GM18951 (cell line): Measurements from ENCODE around the gene DUSP11.
"Not testable (repeated sequence)": the region's sequence is repeated elsewhere in the genome, so short reads cannot be mapped to it uniquely, and the experiment has no call there.

Experiments used
- POLR2A ChIP-seq: IDR thresholded peaks from 4 replicates; pipeline ENCODE4 v1.6.1; 2011; ENCODE audit warnings: mild to moderate bottlenecking; ENCODE audit not compliant: insufficient read length, insufficient read depth; ENCODE audit errors: extremely low read depth
- in situ Hi-C: fragments of 300-500 bp; cut with MboI; formaldehyde crosslinking; loops from one replicate; pipeline ENCODE4 v1.12.0; 2022; ENCODE audit warnings: low sequenced_read_pairs, mixed read lengths, inconsistent platforms; ENCODE audit not compliant: unreplicated experiment

Gene DUSP11

GRCh38 chr2:73811878-73812277, 32.0 kb upstream of the DUSP11 start:
- in situ Hi-C loops = no loop called here

GRCh38 chr2:73783883-73784282, 4.0 kb upstream of the DUSP11 start, which contains the start of gene C2orf78:
Gene C2orf78 (plus strand): TSS chr2:73784183. CDS start chr2:73784310, 127 bp downstream.
- in situ Hi-C loops = not testable (repeated sequence)

More at GRCh38 chr2:73811878-73812277, 32.0 kb upstream of the DUSP11 start:
- no peak for TF ChIP-seq POLR2A

GRCh38 chr2:73783402-73783801, 3.5 kb upstream of the DUSP11 start:
- in situ Hi-C loops = not testable (repeated sequence)

GRCh38 chr2:73780237-73780582, 307 bp upstream of the DUSP11 start:
- no peak for TF ChIP-seq POLR2A
- in situ Hi-C loops = no loop called here

- in situ Hi-C loops = not testable (repeated sequence)
These were observed 936 bp downstream of the DUSP11 start for GRCh38 chr2:73778867-73779466.

GRCh38 chr2:73776869-73777519, 2.9 kb downstream of the DUSP11 start:
- in situ Hi-C loops = no loop called here
- TF ChIP-seq POLR2A = no peak

- in situ Hi-C loops = no loop called here
- TF ChIP-seq POLR2A = no peak
These were observed 3.5 kb downstream of the DUSP11 start for GRCh38 chr2:73776381-73776780.

GRCh38 chr2:73772819-73773218, 7.1 kb downstream of the DUSP11 start:
- in situ Hi-C loops = no loop called here

GRCh38 chr2:73770725-73771124, 9.2 kb downstream of the DUSP11 start:
- no peak for TF ChIP-seq POLR2A
- in situ Hi-C loops = no loop called here

More at GRCh38 chr2:73772819-73773218, 7.1 kb downstream of the DUSP11 start:
- TF ChIP-seq POLR2A = no peak

- in situ Hi-C loops = no loop called here
- TF ChIP-seq POLR2A = no peak
These were observed 12.9 kb downstream of the DUSP11 start for GRCh38 chr2:73766994-73767393.

GRCh38 chr2:73766349-73766748, 13.6 kb downstream of the DUSP11 start:
- TF ChIP-seq POLR2A = no peak
- in situ Hi-C loops = no loop called here

- in situ Hi-C loops = no loop called here
- TF ChIP-seq POLR2A = no peak
These were observed 15.0 kb downstream of the DUSP11 start for GRCh38 chr2:73764945-73765344.

- TF ChIP-seq POLR2A = no peak
- in situ Hi-C loops = no loop called here
These were observed 17.3 kb downstream of the DUSP11 start for GRCh38 chr2:73762571-73762970.

GRCh38 chr2:73759904-73760303, 20.0 kb downstream of the DUSP11 start:
- in situ Hi-C loops = no loop called here
- no peak for TF ChIP-seq POLR2A

- no peak for TF ChIP-seq POLR2A
- in situ Hi-C loops = no loop called here
These were observed 20.6 kb downstream of the DUSP11 start for GRCh38 chr2:73759285-73759764.

- in situ Hi-C loops = not testable (repeated sequence)
These were observed 25.6 kb downstream of the DUSP11 start for GRCh38 chr2:73754332-73754731.
